HG03045 (cell line): ENCODE results near the gene DPP9.
"Not testable (repeated sequence)": the region's sequence is repeated elsewhere in the genome, so short reads cannot be mapped to it uniquely, and the experiment has no call there.

ENCODE experiments used
- ATAC-seq: cut with Tn5 transposase; IDR thresholded peaks from one replicate; pipeline ENCODE4 v1.9.1; 2021; ENCODE audit warnings: mild to moderate bottlenecking, moderate library complexity; ENCODE audit not compliant: unreplicated experiment

The DPP9 gene

DNA sequence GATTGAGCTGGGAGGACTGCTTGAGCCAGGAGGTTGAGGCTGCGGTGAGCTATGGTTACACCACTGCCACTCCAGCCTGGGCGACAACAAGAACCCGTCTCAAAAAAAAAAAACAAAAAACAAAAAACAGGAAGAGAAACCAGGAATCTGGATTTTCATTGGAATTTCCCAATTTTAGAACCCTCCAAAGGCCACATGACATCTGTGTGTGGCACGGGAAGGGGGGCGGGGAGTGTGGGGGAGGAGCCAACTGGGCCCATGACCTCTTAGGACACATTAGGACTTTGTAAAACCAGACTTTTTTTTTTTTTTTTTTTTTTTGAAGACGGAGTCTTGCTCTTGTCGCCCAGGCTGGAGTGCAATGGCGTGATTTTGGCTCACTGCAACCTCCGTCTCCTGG, 32.3 kb downstream of the DPP9 start:
- no peak for ATAC-seq

DNA sequence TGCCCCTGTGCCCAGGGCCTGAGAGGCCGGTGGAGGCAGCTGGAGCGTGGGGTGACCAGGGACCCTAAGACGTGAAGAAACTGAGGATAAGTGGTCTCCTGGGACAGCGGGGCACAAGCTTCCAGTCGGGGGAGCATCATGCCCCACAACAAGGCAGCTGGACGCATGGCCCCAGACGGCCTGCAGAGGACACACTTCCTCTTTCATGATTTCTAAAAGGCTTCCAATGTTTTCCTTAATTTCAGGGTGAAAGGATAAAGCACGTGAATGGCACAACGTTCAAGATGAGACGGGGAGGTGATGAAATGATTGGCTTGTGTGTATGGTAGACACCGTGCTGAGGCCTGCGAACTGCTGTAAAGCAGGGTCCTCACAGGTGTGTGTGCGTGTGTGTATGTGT, 33.3 kb downstream of the DPP9 start:
- no peak for ATAC-seq

DNA sequence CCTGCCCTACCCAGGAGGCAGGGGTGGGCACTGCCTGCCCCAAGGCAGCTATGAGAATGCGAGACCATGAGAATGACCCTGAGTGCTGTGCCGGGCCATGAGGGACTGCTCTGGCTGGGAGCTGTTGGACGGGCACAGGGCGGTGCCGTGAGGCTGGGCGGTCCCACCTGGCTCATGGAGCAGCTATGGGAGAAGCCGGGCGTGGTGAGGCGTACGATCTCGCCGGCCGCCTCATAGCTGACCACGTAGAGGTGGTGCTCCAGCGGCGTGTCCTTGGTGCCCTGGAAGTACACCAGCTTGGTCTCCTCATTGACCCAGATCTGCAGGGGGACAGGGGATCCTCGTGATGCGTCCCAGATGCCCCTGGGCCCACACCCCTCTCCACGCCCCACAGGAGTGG, 34.2 kb downstream of the DPP9 start:
- ATAC-seq, result no peak

DNA sequence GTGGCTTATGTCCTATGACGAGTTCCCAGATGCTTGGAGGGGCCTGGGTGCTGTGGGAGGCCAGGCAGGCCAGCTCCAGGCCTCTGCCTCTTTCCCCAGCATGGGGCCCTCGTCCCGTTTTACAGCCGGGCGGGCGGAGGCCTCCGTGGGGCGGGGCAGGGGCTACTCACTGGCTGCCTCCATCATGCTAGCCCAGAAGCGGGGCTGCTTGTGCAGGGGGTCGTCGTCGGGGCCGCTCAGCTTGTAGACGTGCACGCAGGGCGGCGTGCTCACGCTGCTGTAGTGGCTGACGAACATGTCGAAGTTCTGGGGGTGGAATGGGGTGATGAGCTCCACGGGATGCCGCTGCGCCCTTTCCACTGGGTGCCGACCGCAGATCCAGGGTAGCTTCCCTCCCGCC, 35.1 kb downstream of the DPP9 start:
- ATAC-seq, result no peak

GRCh38 chr19:4687396-4687795, 36.2 kb downstream of the DPP9 start:
- no peak for ATAC-seq

DNA sequence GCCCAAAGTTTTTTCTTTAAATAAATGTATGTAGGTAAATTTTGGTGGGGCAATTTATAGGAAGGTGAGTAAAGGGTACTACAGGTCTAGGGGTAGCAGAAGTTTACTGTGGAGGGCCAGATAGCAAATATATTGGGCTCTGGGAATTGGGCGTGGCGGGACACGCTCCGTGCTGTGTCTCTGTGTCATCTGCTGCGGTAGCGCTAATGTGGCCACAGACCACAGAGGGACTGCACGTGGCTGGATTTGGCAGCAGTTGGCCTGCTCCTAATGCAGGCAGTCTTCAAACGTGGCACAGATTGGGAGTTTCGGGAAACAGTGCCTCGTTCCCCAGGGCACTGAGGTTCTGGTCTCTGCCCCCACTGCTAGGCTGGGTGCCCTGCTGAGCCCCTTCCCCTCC, 36.9 kb downstream of the DPP9 start:
- ATAC-seq, result no peak

- no peak for ATAC-seq
These were observed 39.1 kb downstream of the DPP9 start for GRCh38 chr19:4684312-4685095.

- ATAC-seq, result no peak
These were observed 41.0 kb downstream of the DPP9 start for GRCh38 chr19:4682417-4683200.

DNA sequence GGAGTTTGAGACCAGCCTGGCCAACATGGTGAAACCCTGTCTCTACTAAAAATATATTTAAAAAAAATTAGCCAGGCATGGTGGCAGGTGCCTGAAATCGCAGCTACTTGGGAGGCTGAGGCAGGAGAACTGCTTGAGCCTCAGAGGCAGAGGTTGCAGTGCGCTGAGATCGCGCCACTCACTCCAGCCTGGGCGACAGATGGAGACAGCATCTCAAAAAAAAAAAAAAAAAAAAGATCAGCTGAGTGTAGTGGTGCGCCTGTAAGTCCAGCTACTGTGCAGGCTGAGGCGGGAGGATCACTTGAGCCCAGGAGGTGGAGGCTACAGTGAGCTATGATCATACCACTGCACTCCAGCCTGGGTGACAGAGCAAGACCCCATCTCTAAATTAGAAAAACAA, 43.6 kb downstream of the DPP9 start:
- ATAC-seq, result not testable (repeated sequence)

GRCh38 chr19:4678881-4679790, 44.5 kb downstream of the DPP9 start:
- ATAC-seq, result no peak

- no peak for ATAC-seq
These were observed 46.5 kb downstream of the DPP9 start for GRCh38 chr19:4676955-4677731.

- no peak for ATAC-seq
These were observed 48.3 kb downstream of the DPP9 start for GRCh38 chr19:4675346-4675745.

- no peak for ATAC-seq
These were observed 49.9 kb downstream of the DPP9 start for GRCh38 chr19:4673726-4674125.

DNA sequence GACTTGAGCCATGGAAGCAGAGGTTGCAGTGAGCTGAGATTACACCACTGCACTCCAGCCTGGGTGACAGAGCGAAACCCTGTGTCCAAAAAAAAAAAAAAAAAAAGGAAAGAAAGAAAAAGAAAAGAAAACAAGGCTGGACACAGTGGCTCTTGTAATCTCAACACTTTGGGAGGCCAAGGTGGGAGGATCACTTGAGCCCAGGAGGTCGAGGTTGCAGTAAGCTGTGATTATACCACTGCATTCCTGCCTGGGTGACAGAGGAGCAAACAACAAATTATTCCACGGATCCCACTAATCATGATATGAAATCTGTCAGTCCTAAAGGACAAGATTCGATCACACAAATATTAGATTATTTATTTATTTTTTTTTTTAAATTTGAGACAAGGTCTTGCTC, 50.4 kb downstream of the DPP9 start:
- no peak for ATAC-seq

GRCh38 chr19:4671185-4671851, 52.3 kb downstream of the DPP9 start:
- no peak for ATAC-seq

GRCh38 chr19:4669723-4670480, 53.7 kb downstream of the DPP9 start, which contains the start of gene MYDGF:
Gene MYDGF, minus strand, starts transcription at chr19:4670342. Its CDS starts 8 bp downstream, at chr19:4670334.
- peak; percentile 85 for ATAC-seq

DNA sequence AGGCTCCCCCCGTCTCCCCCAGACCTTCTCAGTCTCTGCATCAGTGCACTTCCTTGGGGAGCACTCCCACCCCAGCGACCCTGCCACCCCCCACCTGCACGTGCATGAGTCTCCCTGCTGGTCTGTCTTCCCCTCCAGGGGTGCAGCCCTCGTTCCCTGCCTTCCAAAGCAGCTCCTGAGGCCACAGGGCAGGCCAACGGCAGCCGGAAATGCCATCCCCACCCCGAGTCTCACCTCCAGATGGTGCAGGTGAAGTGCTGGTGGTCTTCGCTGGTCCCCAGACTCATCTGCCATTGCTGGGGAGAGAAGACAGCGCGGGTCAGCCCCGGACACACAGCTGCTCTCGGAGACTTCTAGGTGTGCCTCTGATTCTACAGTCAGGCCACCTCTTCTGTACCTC, 59.0 kb downstream of the DPP9 start:
- no peak for ATAC-seq

DNA sequence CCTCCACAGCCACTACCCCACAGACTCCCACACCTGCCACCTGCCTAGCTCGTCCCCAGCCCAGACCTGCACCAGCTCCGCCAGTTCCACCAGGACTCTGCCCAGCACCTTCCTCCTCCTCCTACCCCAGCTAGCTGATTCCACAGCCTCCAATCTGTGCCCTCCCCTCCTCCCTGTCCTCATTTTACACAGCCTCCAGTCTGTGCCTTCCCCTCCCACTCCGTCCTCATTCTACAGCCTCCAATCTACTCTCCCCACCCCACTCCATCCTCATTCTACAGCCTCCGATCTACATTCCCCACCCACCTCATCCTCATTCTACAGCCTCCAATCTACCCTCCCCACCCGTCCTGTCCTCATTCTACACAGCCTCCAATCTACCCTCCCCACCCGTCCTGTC, 60.8 kb downstream of the DPP9 start:
- no peak for ATAC-seq

GRCh38 chr19:4662020-4662695, 61.5 kb downstream of the DPP9 start:
- ATAC-seq, result no peak
